Hepatocyte (in vitro differentiated cells): ENCODE results near the gene S100A14. TPM values are rescaled to one million over a fixed set of nuclear protein-coding genes. Genes with fewer than 3 reads are reported as not detected.
A peak's percentile ranks its signal among the peaks of the same experiment; 100 is the strongest.

ENCODE experiments used
- DNase-seq: peaks from one replicate; pipeline ENCODE4 v3.0.0-alpha.2; 2016; ENCODE audit warnings: low spot score
- H2AFZ ChIP-seq: fragments of 200-600 bp; sonication (generic); 2 replicates; pipeline ENCODE4 v1.6.0; 2016; ENCODE audit warnings: antibody characterized with exemption, mild to moderate bottlenecking
- H3K27ac ChIP-seq: fragments of 200-600 bp; sonication (generic); 2 replicates; pipeline ENCODE4 v1.5.1; 2016; ENCODE audit warnings: mild to moderate bottlenecking
- H3K27me3 ChIP-seq: fragments of 200-600 bp; sonication (generic); 2 replicates; pipeline ENCODE4 v1.6.1; 2016
- H3K36me3 ChIP-seq: fragments of 200-600 bp; sonication (generic); replicated peaks from 2 replicates; pipeline ENCODE4 v1.5.1; 2016; ENCODE audit warnings: low read depth; ENCODE audit not compliant: insufficient read depth
- H3K4me1 ChIP-seq: fragments of 200-600 bp; sonication (generic); 2 replicates; pipeline ENCODE4 v1.5.1; 2016; ENCODE audit warnings: mild to moderate bottlenecking, moderate library complexity; ENCODE audit not compliant: insufficient read depth
- H3K4me2 ChIP-seq: fragments of 200-600 bp; sonication (generic); 2 replicates; pipeline ENCODE4 v1.6.0; 2016
- H3K4me3 ChIP-seq: fragments of 200-600 bp; sonication (generic); 2 replicates; pipeline ENCODE4 v1.5.1; 2016; ENCODE audit warnings: mild to moderate bottlenecking
- H3K79me2 ChIP-seq: fragments of 200-600 bp; sonication (generic); 2 replicates; pipeline ENCODE4 v1.6.0; 2017; ENCODE audit warnings: mild to moderate bottlenecking
- H3K9me2 ChIP-seq: fragments of 200-600 bp; sonication (generic); replicated peaks from 2 replicates; pipeline ENCODE4 v1.6.0; 2017; ENCODE audit warnings: mild to moderate bottlenecking; ENCODE audit not compliant: insufficient read depth
- H3K9me3 ChIP-seq: fragments of 200-600 bp; sonication (generic); 2 replicates; pipeline ENCODE4 v1.5.1; 2016; ENCODE audit warnings: low read depth, mild to moderate bottlenecking
- H4K20me1 ChIP-seq: fragments of 200-600 bp; sonication (generic); 2 replicates; pipeline ENCODE4 v1.6.0; 2016; ENCODE audit warnings: mild to moderate bottlenecking; ENCODE audit not compliant: insufficient read depth, poor library complexity, severe bottlenecking
- CTCF ChIP-seq: fragments of 200-600 bp; sonication (generic); IDR thresholded peaks from 2 replicates; pipeline ENCODE4 v1.5.1; 2016; ENCODE audit warnings: antibody characterized with exemption, mild to moderate bottlenecking; ENCODE audit not compliant: poor library complexity
- EZH2 ChIP-seq: fragments of 200-600 bp; sonication (generic); IDR thresholded peaks from 2 replicates; pipeline ENCODE4 v1.6.1; 2016; ENCODE audit warnings: antibody characterized with exemption, mild to moderate bottlenecking, borderline replicate concordance
- EZH2phosphoT487 ChIP-seq: fragments of 200-600 bp; sonication (generic); IDR thresholded peaks from one replicate; pipeline ENCODE4 v1.6.1; 2018; ENCODE audit warnings: antibody characterized with exemption, mild to moderate bottlenecking, low read depth, moderate library complexity; ENCODE audit not compliant: unreplicated experiment, severe bottlenecking
- WGBS: methylation state at CpG from one replicate; pipeline ENCODE4 v1.1.6; 2016; ENCODE audit warnings: low lambda C conversion rate; ENCODE audit errors: missing lambda C conversion rate; 5-methylcytosine and 5-hydroxymethylcytosine counted together
- polyA plus RNA-seq: library from polyadenylated mRNA; unstranded; fragments of >200 nt; fragmentation: Nextera tagmentation; extraction: Ambion mirVana; gene quantifications from 2 replicates; pipeline ENCODE4 v1.2.1, GENCODE V29; 2016
- total RNA-seq: library from RNA; depleted of rRNA; stranded (reverse); fragments of >200 nt; gene quantifications from 2 replicates; pipeline ENCODE4 v1.2.3, GENCODE V29; 2014

S100A14 gene
- total and polyA plus RNA-seq, 2 experiments from 2014 or later: 94.9 to 112 TPM

- no peaks in the 10 kb centered on the region for H3K79me2 ChIP-seq
- H3K9me3 ChIP-seq: no peaks in the 10 kb centered on the region
- no peaks in the 10 kb centered on the region for H3K9me2 ChIP-seq
- peak; percentile 97 for DNase-seq
- no peaks in the 10 kb centered on the region for H3K27me3 ChIP-seq
- peak overlapping the region; percentile 55 for H2AFZ ChIP-seq
- peak overlapping the region; percentile 57 for H3K4me2 ChIP-seq
- no peaks in the 10 kb centered on the region for H4K20me1 ChIP-seq
- H3K27ac ChIP-seq: peak overlapping the region; percentile 100
- TF ChIP-seq EZH2: no peak
- no peak for TF ChIP-seq EZH2phosphoT487
- TF ChIP-seq CTCF: no peak
- peaks cover 31% of the 10 kb centered on the region for H3K4me1 ChIP-seq
- WGBS: 55% methylated on average over 15 of the region's 16 CpGs
- H3K36me3 ChIP-seq: no peaks in the 10 kb centered on the region
- H3K4me3 ChIP-seq: no peak overlapping the region
These were observed 49.4 kb downstream of the S100A14 start for GRCh38 chr1:153566414-153567371.

- DNase-seq: peak; percentile 79
- Histone ChIP-seq H3K27ac (peak within 1 kb of the TSS; percentile 100), H3K4me2 (peak within 1 kb of the TSS; percentile 57), H3K9me3 (no peaks in the 10 kb centered on the region), H4K20me1 (no peaks in the 10 kb centered on the region), H3K9me2 (no peaks in the 10 kb centered on the region), H3K36me3 (no peaks in the 10 kb centered on the region), H3K79me2 (no peaks in the 10 kb centered on the region), H3K4me3 (no peak within 1 kb of the TSS), H3K4me1 (peaks cover 31% of the 10 kb centered on the region), H3K27me3 (no peaks in the 10 kb centered on the region), H2AFZ (peak within 1 kb of the TSS; percentile 55)
- TF ChIP-seq EZH2phosphoT487 (no peak), EZH2 (no peak), CTCF (no peak)
- 61% methylated on average over 8 of the region's 8 CpGs for WGBS
These were observed 50.4 kb downstream of the S100A14 start, which contains the start of gene S100A2 for GRCh38 chr1:153565529-153566374. TSS of gene S100A2 (minus strand) at chr1:153565844. CDS start at chr1:153563877, 1,967 bp downstream.

Other genes with a start within 250 kb of the S100A14 start
- gene S100A12, start 240.7 kb downstream of the S100A14 start, total RNA-seq: not detected in 2 replicates
- 1.1 TPM in 1 of 2 replicates, not detected in the other for gene S100A12, start 240.7 kb downstream of the S100A14 start, polyA plus RNA-seq
- 0.70 TPM in 1 of 2 replicates, not detected in the other for gene S100A8, start 225.3 kb downstream of the S100A14 start, total RNA-seq
- 0.60 and 2.2 TPM in 2 replicates for gene S100A8, start 225.3 kb downstream of the S100A14 start, polyA plus RNA-seq
- gene S100A7A, start 199.8 kb downstream of the S100A14 start, total RNA-seq: not detected in 2 replicates
- not detected in 2 replicates for gene S100A7A, start 199.8 kb downstream of the S100A14 start, polyA plus RNA-seq
- 0.60 TPM in 1 of 2 replicates, not detected in the other for gene S100A7, start 155.7 kb downstream of the S100A14 start, total RNA-seq
- gene S100A7, start 155.7 kb downstream of the S100A14 start, polyA plus RNA-seq: 1.0 and 2.5 TPM in 2 replicates
- gene S100A6, start 80.3 kb downstream of the S100A14 start, total RNA-seq: 140 and 173 TPM in 2 replicates
- gene S100A6, start 80.3 kb downstream of the S100A14 start, polyA plus RNA-seq: 657 and 701 TPM in 2 replicates
- not detected in 2 replicates for gene S100A5, start 75.4 kb downstream of the S100A14 start, total RNA-seq
- gene S100A5, start 75.4 kb downstream of the S100A14 start, polyA plus RNA-seq: 0.54 and 1.0 TPM in 2 replicates
- gene S100A4, start 70.5 kb downstream of the S100A14 start, total RNA-seq: 64.1 and 101 TPM in 2 replicates
- 116 and 187 TPM in 2 replicates for gene S100A4, start 70.5 kb downstream of the S100A14 start, polyA plus RNA-seq
- gene S100A3, start 67.1 kb downstream of the S100A14 start, total RNA-seq: 2.6 and 2.7 TPM in 2 replicates
- gene S100A3, start 67.1 kb downstream of the S100A14 start, polyA plus RNA-seq: 1.9 and 6.1 TPM in 2 replicates
- gene S100A2, start 50.5 kb downstream of the S100A14 start, total RNA-seq: 1.7 and 4.2 TPM in 2 replicates
- gene S100A2, start 50.5 kb downstream of the S100A14 start, polyA plus RNA-seq: 6.9 and 10.3 TPM in 2 replicates
- 103 and 129 TPM in 2 replicates for gene S100A16, start 3.2 kb downstream of the S100A14 start, total RNA-seq
- gene S100A16, start 3.2 kb downstream of the S100A14 start, polyA plus RNA-seq: 134 and 155 TPM in 2 replicates
- 82.0 and 115 TPM in 2 replicates for gene S100A13, start 11.2 kb upstream of the S100A14 start, total RNA-seq
- 248 and 282 TPM in 2 replicates for gene S100A13, start 11.2 kb upstream of the S100A14 start, polyA plus RNA-seq
- 2.7 and 15.0 TPM in 2 replicates for gene S100A1, start 12.1 kb upstream of the S100A14 start, total RNA-seq
- gene S100A1, start 12.1 kb upstream of the S100A14 start, polyA plus RNA-seq: 1.3 and 4.0 TPM in 2 replicates
- gene CHTOP, start 17.7 kb upstream of the S100A14 start, total RNA-seq: 56.2 and 65.5 TPM in 2 replicates
- gene CHTOP, start 17.7 kb upstream of the S100A14 start, polyA plus RNA-seq: 40.6 and 50.7 TPM in 2 replicates
- 40.9 and 41.4 TPM in 2 replicates for gene SNAPIN, start 42.4 kb upstream of the S100A14 start, total RNA-seq
- gene SNAPIN, start 42.4 kb upstream of the S100A14 start, polyA plus RNA-seq: 63.2 and 68.4 TPM in 2 replicates
- gene ILF2, start 54.7 kb upstream of the S100A14 start, total RNA-seq: 173 and 191 TPM in 2 replicates
- 177 and 178 TPM in 2 replicates for gene ILF2, start 54.7 kb upstream of the S100A14 start, polyA plus RNA-seq
- gene NPR1, start 62.4 kb upstream of the S100A14 start, total RNA-seq: 2.5 and 2.8 TPM in 2 replicates
- 3.0 and 4.3 TPM in 2 replicates for gene NPR1, start 62.4 kb upstream of the S100A14 start, polyA plus RNA-seq
- 39.1 and 42.3 TPM in 2 replicates for gene INTS3, start 111.7 kb upstream of the S100A14 start, total RNA-seq
- 37.1 and 51.3 TPM in 2 replicates for gene INTS3, start 111.7 kb upstream of the S100A14 start, polyA plus RNA-seq
- 21.5 and 22.8 TPM in 2 replicates for gene SLC27A3, start 159.1 kb upstream of the S100A14 start, total RNA-seq
- 37.2 and 38.1 TPM in 2 replicates for gene SLC27A3, start 159.1 kb upstream of the S100A14 start, polyA plus RNA-seq